CD4-positive, CD25-positive, alpha-beta regulatory T cell (primary cell): ENCODE results near the gene FTH1. TPM values are rescaled to one million over a fixed set of nuclear protein-coding genes. Genes with fewer than 3 reads are reported as not detected.
"Not testable (repeated sequence)": the region's sequence is repeated elsewhere in the genome, so short reads cannot be mapped to it uniquely, and the experiment has no call there.

Experiments
- ATAC-seq, 2 donors: fragments of 150-1000 bp; cut with Tn5 transposase; one replicate each; pipeline ENCODE4 v1.10.0; 2021; ENCODE audit warnings: low read depth in 2 of 2, moderate number of reproducible peaks in 2 of 2, moderate library complexity in 1 of 2
- DNase-seq, 3 donors: peaks; one replicate each; pipeline versions ENCODE4 v3.0.0 to v3.0.0-alpha.2; 2012 to 2022; ENCODE audit warnings: mixed read lengths in 1 of 3
- H3K27ac ChIP-seq: one replicate; pipeline ENCODE4 v1.7.0; 2013; ENCODE audit warnings: mild to moderate bottlenecking, low read length; ENCODE audit not compliant: insufficient read depth, poor library complexity, severe bottlenecking
- H3K27me3 ChIP-seq: one replicate; pipeline ENCODE4 v1.7.0; 2013; ENCODE audit warnings: low read length; ENCODE audit not compliant: control insufficient read depth, insufficient read depth
- H3K36me3 ChIP-seq: one replicate; pipeline ENCODE4 v1.7.0; 2013; ENCODE audit warnings: mild to moderate bottlenecking, low read length, moderate library complexity; ENCODE audit not compliant: control insufficient read depth, insufficient read depth
- H3K4me1 ChIP-seq: 2 replicates; pipeline ENCODE4 v1.7.0; 2013; ENCODE audit warnings: mild to moderate bottlenecking, low read length; ENCODE audit not compliant: insufficient read depth, control insufficient read depth, poor library complexity, severe bottlenecking
- H3K4me3 ChIP-seq: one replicate; pipeline ENCODE4 v1.7.0; 2013; ENCODE audit warnings: low read depth, mild to moderate bottlenecking, low read length, moderate library complexity
- H3K9me3 ChIP-seq, 2 experiments: 1 replicate in 1 of 2; 2 replicates in 1 of 2; pipeline ENCODE4 v1.7.0; 2013; ENCODE audit warnings: low read length in 2 of 2, mild to moderate bottlenecking in 1 of 2, moderate library complexity in 1 of 2; ENCODE audit not compliant: control insufficient read depth in 2 of 2
- H3K27ac Mint-ChIP-seq, 3 donors: one replicate each; pipeline ENCODE4 v1.8.0; 2020 to 2022; ENCODE audit warnings: mild to moderate bottlenecking in 3 of 3, mixed read lengths in 3 of 3, moderate library complexity in 2 of 3
- H3K27me3 Mint-ChIP-seq: one replicate; pipeline ENCODE4 v1.8.0; 2022; ENCODE audit warnings: mild to moderate bottlenecking, mixed read lengths
- H3K36me3 Mint-ChIP-seq: one replicate; pipeline ENCODE4 v1.8.0; 2020; ENCODE audit warnings: mixed read lengths
- H3K4me1 Mint-ChIP-seq, 4 donors: one replicate each; pipeline ENCODE4 v1.8.0; 2020 to 2022; ENCODE audit warnings: mixed read lengths in 4 of 4, mild to moderate bottlenecking in 1 of 4
- H3K4me3 Mint-ChIP-seq, 4 donors: one replicate each; pipeline ENCODE4 v1.8.0; 2020 to 2022; ENCODE audit warnings: mild to moderate bottlenecking in 4 of 4, mixed read lengths in 4 of 4, moderate library complexity in 3 of 4
- H3K9me3 Mint-ChIP-seq, 7 donors: one replicate each; pipeline ENCODE4 v1.8.0; 2020 to 2022; ENCODE audit warnings: mixed read lengths in 7 of 7, mild to moderate bottlenecking in 3 of 7, moderate library complexity in 2 of 7
- polyA plus RNA-seq, 4 donors: library from polyadenylated mRNA; unstranded; fragments of 300-500 nt; fragmentation: Illumina TruSeq; gene quantifications; one replicate each; pipeline ENCODE4 v1.2.3, GENCODE V29; 2021
- total RNA-seq: library from RNA; stranded (reverse); gene quantifications from one replicate; pipeline ENCODE4 v1.2.3, GENCODE V29; 2022

FTH1 gene
- total and polyA plus RNA-seq, 5 donors from 2014 or later, result 2,525 to 3,518 (median 3,282) TPM

- ATAC-seq, result no peak
- Histone ChIP-seq H3K4me1 (peaks cover 32% of the 10 kb centered on the region), H3K9me3 (no peaks in the 10 kb centered on the region), H3K36me3 (peaks cover 7% of the 10 kb centered on the region), H3K4me3 (no peak overlapping the region), H3K27ac (no peak overlapping the region), H3K27me3 (no peaks in the 10 kb centered on the region)
- Mint-ChIP-seq H3K4me1 (peaks cover 10 to 46% (median 37%) of the 10 kb centered on the region in 4 donors), H3K9me3 (peaks cover 0 to 5% (median 0%) of the 10 kb centered on the region in 7 donors), H3K27ac (peak overlapping the region; percentile 32 to 75 (median 66)), H3K27me3 (peaks cover 5% of the 10 kb centered on the region), H3K36me3 (peaks cover 6% of the 10 kb centered on the region), H3K4me3 (peak overlapping the region in 3 of 4 donors; percentile 72 to 100 (median 82))
- DNase-seq, result peak in 1 of 3 donors; percentile 48
These were observed 2.6 kb upstream of the FTH1 start for GRCh38 chr11:61969838-61970662.

- H3K36me3 Mint-ChIP-seq, result peaks cover 12% of the 10 kb centered on the region
- H3K4me1 ChIP-seq, result peaks cover 38% of the 10 kb centered on the region
- no peak for DNase-seq
These were observed 1.9 kb upstream of the FTH1 start for GRCh38 chr11:61969391-61969758.

DNA sequence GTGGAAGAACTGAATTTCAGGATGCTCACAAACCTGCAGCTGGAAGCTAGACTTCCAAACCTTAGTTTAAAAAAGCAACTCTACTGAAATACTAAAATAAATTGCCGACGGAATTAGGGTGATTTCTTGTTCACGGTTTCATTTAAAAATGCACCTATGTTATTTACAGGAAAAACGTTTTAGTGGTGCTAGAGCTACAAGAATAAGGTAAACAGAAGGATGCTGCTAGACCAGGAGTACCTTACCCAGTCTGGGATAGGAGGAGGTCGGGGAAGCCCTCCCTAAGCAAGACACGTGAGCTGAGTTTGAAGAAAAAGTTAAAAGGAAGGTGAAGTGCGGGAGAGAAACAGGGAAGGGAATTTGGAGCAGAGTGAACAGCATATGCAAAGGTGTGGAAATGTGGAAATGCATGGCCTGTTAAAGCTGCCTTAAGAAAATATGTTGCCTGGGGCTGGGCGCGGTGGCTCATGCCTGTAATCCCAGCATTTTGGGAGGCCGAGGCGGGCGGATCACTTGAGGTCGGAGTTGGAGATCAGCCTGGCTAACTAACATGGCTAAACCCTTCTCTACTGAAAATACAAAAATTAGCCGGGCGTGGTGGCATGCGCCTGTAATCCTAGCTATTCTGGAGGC lies 1.4 kb upstream of the FTH1 start:
- ATAC-seq (no peak), DNase-seq (no peak)
- Mint-ChIP-seq H3K36me3 (peaks cover 14% of the 10 kb centered on the region), H3K27me3 (peaks cover 5% of the 10 kb centered on the region), H3K4me1 (peaks cover 14 to 58% (median 46%) of the 10 kb centered on the region in 4 donors), H3K4me3 (peak overlapping the region; percentile 96 to 100 (median 98)), H3K9me3 (peaks cover 0 to 5% (median 0%) of the 10 kb centered on the region in 7 donors), H3K27ac (peak overlapping the region; percentile 96 to 98 (median 97))
- Histone ChIP-seq H3K4me3 (peak overlapping the region; percentile 77), H3K36me3 (peaks cover 18% of the 10 kb centered on the region), H3K27ac (no peak overlapping the region), H3K9me3 (no peaks in the 10 kb centered on the region), H3K27me3 (no peaks in the 10 kb centered on the region), H3K4me1 (peaks cover 43% of the 10 kb centered on the region)

More at GRCh38 chr11:61969391-61969758, 1.9 kb upstream of the FTH1 start:
- Mint-ChIP-seq H3K9me3 (peaks cover 0 to 5% (median 0%) of the 10 kb centered on the region in 7 donors), H3K27me3 (peaks cover 5% of the 10 kb centered on the region), H3K4me3 (peak overlapping the region; percentile 72 to 100 (median 90)), H3K27ac (peak overlapping the region in 2 of 3 donors; percentile 75 to 85), H3K4me1 (peaks cover 14 to 53% (median 41%) of the 10 kb centered on the region in 4 donors)
- no peak for ATAC-seq
- H3K27ac ChIP-seq, result no peak overlapping the region
- H3K27me3 ChIP-seq, result no peaks in the 10 kb centered on the region
- no peaks in the 10 kb centered on the region for H3K9me3 ChIP-seq
- H3K36me3 ChIP-seq, result peaks cover 13% of the 10 kb centered on the region
- H3K4me3 ChIP-seq, result no peak overlapping the region

DNA sequence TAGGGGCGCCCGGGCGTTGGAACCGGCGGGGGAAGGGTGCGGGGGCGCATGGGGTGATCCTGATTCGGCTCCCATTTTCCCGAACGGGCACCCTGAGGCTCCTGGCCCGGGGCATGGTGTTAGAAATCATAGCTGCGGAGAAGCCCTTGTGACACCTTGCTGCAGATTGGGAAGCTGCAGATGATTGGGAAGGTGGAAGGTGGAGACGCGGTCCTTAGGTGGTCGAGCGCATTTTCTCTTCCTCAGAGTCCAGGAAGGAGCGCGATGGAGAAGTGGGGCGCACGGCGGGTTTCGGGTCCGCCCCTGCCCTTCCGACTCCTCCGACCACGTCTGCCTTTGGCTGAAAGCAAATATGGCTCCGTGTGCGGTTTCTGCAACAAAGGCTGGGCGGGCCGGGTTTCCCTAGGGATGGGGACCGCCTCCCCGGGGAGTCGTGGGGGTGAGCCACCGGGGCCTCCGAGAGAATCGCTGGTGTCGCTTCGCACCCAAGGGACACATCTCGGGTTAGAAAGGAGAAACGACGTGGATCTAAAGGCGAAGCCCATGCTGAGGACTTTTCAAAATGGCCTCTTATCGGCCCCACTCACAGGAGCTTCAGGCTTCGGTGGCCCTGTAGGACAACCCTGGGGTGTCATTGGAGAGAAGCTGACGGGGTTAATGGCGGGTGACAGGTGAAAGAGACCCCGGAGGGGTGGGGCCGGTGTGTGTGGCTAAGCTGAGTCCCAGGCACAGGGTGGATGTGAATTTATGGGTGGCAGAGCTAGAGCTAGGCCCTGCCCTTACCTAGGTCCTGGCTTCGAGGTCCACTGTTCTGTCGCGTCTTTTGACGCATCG lies 707 bp upstream of the FTH1 start:
- peak overlapping the region; percentile 96 to 98 (median 97) for H3K27ac Mint-ChIP-seq
- Histone ChIP-seq H3K9me3 (no peaks in the 10 kb centered on the region), H3K27ac (peak overlapping the region; percentile 92), H3K4me1 (peaks cover 49% of the 10 kb centered on the region), H3K36me3 (peaks cover 25% of the 10 kb centered on the region), H3K4me3 (peak overlapping the region; percentile 77), H3K27me3 (no peaks in the 10 kb centered on the region)
- peaks cover 0 to 5% (median 0%) of the 10 kb centered on the region in 7 donors for H3K9me3 Mint-ChIP-seq
- DNase-seq (peak; percentile 31 to 67 (median 33)), ATAC-seq (no peak)
- peaks cover 5% of the 10 kb centered on the region for H3K27me3 Mint-ChIP-seq
- peaks cover 18 to 63% (median 52%) of the 10 kb centered on the region in 4 donors for H3K4me1 Mint-ChIP-seq
- peak overlapping the region; percentile 96 to 100 (median 98) for H3K4me3 Mint-ChIP-seq
- H3K36me3 Mint-ChIP-seq, result peaks cover 21% of the 10 kb centered on the region

DNA sequence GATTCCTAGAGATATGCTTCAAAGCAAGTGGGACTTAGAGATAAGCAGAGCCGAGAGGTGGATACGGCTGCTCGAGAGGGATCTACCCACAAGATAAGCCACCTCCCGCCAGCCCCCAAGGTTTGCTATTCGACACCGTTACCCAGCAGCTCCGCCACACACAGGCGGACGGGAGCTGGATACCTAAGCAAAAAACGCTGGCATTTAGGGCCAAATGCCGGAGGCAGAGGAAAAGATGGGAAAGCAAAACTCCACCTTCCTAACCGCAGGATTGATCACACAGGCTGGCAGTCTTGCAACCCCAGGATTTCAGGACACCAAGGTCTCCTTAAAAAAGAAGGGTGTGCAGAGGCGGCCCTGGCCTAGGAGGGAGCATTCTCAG lies 709 bp downstream of the FTH1 start:
- H3K9me3 Mint-ChIP-seq, result peaks cover 0 to 5% (median 0%) of the 10 kb centered on the region in 7 donors
- Histone ChIP-seq H3K27me3 (no peaks in the 10 kb centered on the region), H3K4me3 (peak overlapping the region; percentile 99), H3K27ac (peak overlapping the region; percentile 92), H3K9me3 (no peaks in the 10 kb centered on the region), H3K4me1 (peaks cover 45% of the 10 kb centered on the region), H3K36me3 (peaks cover 25% of the 10 kb centered on the region)
- DNase-seq (peak in 1 of 3 donors; percentile 52), ATAC-seq (no peak)
- peak overlapping the region; percentile 97 to 98 (median 97) for H3K27ac Mint-ChIP-seq
- peak overlapping the region; percentile 96 to 100 (median 97) for H3K4me3 Mint-ChIP-seq
- peaks cover 26% of the 10 kb centered on the region for H3K36me3 Mint-ChIP-seq
- H3K27me3 Mint-ChIP-seq, result peaks cover 7% of the 10 kb centered on the region
- H3K4me1 Mint-ChIP-seq, result peaks cover 18 to 67% (median 52%) of the 10 kb centered on the region in 4 donors

DNA sequence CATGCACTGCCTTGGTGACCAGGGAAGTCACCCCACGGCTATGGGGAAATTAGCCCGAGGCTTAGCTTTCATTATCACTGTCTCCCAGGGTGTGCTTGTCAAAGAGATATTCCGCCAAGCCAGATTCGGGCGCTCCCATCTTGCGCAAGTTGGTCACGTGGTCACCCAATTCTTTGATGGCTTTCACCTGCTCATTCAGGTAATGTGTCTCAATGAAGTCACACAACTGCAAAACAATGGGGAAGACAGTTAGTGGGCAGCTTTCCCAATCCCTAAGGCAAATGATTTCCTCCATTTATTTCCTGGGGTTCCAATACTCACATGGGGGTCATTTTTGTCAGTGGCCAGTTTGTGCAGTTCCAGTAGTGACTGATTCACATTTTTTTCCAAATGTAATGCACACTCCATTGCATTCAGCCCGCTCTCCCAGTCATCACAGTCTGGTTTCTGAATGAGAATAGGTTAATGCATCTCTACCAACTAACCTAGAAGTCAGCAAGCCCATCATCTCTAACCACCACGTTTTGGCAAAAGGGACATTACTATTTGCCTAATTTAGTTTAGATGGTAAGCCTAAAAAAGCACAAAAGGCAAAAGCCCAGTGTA lies 2.7 kb downstream of the FTH1 start:
- H3K4me3 Mint-ChIP-seq, result peak overlapping the region; percentile 96 to 100 (median 97)
- H3K27me3 ChIP-seq, H3K9me3 Mint-ChIP-seq, H3K27me3 Mint-ChIP-seq, H3K9me3 ChIP-seq, ATAC-seq: not testable (repeated sequence)
- DNase-seq, result peak in 1 of 3 donors; percentile 24
- peaks cover 27% of the 10 kb centered on the region for H3K36me3 Mint-ChIP-seq
- Histone ChIP-seq H3K36me3 (peaks cover 25% of the 10 kb centered on the region), H3K4me3 (peak overlapping the region; percentile 99), H3K4me1 (peaks cover 45% of the 10 kb centered on the region), H3K27ac (peak overlapping the region; percentile 92)
- H3K27ac Mint-ChIP-seq, result peak overlapping the region; percentile 2 to 98 (median 85)
- peaks cover 13 to 54% (median 40%) of the 10 kb centered on the region in 4 donors for H3K4me1 Mint-ChIP-seq
